Measurements from ENCODE around the gene KCTD13. TPM values are rescaled to one million over a fixed set of nuclear protein-coding genes. Genes with fewer than 3 reads are reported as not detected.
A peak's percentile ranks its signal among the peaks of the same experiment; 100 is the strongest.

The KCTD13 gene
- polyA plus RNA-seq, 1 of the 3 experiments (the other 2 are of a cell fraction), result 31.0 TPM

DNA sequence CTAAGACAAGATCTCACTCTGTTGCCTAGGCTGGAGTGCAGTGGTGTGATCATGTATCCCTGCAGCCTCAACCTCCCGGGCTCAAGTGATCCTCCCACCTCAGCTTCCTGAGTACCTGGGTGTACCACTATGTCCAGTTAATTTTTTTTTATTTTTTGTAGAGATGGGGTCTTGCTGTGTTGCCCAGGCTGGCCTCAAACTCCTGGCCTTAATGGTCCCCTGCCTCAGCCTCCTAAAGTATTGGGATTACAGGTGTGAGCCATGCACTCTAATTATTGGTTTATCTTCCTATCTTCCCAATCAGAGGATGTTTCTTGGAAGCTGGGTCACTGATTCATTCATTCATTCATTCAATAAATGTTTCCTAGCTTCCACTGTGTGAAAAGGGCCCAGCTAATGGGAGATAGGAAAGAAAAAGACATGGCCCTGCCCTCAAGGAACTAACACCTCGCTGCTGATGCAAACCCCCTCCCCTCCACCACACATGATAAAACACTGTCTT is 17.3 kb downstream of the KCTD13 start:
- DNase-seq, result no peak
- Histone ChIP-seq H2AFZ (ENCODE audit: low read depth) (no peak overlapping the region), H3K27ac (ENCODE audit: low read depth in 2 of 2, low read length in 1 of 2) (peak overlapping the region in 1 of 2 experiments; percentile 9; a peak in 1 of 4 replicates), H3K4me3 (ENCODE audit: low read depth in 2 of 2, low read length in 1 of 2) (no peak overlapping the region), H3K9me3 (no peaks in the 10 kb centered on the region), H3K27me3 (ENCODE audit: insufficient read depth) (no peaks in the 10 kb centered on the region), H3K4me2 (no peak overlapping the region), H3K9me2 (no peaks in the 10 kb centered on the region), H3K79me2 (ENCODE audit: insufficient read depth) (peaks cover 11% of the 10 kb centered on the region), H3K36me3 (replicated peaks in 1 of 2; ENCODE audit: control insufficient read depth in 1 of 2, insufficient read depth in 2 of 2, low read length in 1 of 2) (peaks cover 5 to 6% of the 10 kb centered on the region in 2 experiments), H3K9ac (no peak overlapping the region), H4K20me1 (ENCODE audit: insufficient read depth) (no peaks in the 10 kb centered on the region), H3F3A (replicated peaks; ENCODE audit: insufficient read depth) (peaks cover 17% of the 10 kb centered on the region), H3K4me1 (ENCODE audit: control insufficient read depth in 1 of 2, insufficient read depth in 2 of 2, low read depth in 1 of 2, low read length in 1 of 2) (no peaks in the 10 kb centered on the region; a peak in 1 of 4 replicates)
- ChIA-PET CTCF (interaction anchor here (0.9 to 1.4 kb wide), 2 partner anchors 14 to 111 kb away, joined by 3 to 4 read pairs; no protein-coding TSS in a partner anchor), POLR2A (interaction anchor here (0.6 to 0.9 kb wide), 2 partner anchors 18 to 28 kb away, joined by 3 read pairs; no protein-coding TSS in a partner anchor)
- TF ChIP-seq FOXJ3 (CRISPR knock-in tag; IDR thresholded peaks at IDR 0.05) (no peak), RCOR1 (IDR thresholded peaks at IDR 0.05; ENCODE audit: low read length) (no peak), GATA2 (CRISPR knock-in tag; IDR thresholded peaks at IDR 0.05) (no peak)
- 88% methylated on average over 2 of the region's 2 CpGs for WGBS (ENCODE audit: low lambda C conversion rate)

DNA sequence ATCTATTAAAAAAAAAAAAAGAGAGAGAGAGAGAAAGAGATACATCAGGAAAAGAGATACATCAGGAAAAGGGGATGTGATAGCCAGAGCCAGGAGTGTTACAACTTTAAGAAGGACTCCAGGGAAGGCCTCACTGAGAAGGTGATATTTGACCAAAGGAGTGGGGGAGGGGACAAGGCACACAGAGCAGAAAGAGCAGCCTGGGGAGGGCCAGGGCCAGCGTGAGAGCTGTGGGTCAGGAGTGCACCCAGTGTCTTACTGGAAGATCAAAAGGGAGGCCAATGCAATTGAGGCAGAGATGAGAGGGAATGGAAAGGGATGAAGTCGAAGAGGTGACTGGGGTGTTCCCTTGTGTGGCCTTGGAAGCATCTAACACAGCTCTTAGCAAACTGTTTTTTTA is 18.1 kb downstream of the KCTD13 start:
- DNase-seq, result no peak
- CTCF ChIA-PET, result interaction anchor here (0.6 to 1.4 kb wide), 3 partner anchors 8 to 111 kb away, joined by 3 to 4 read pairs (median 3); no protein-coding TSS in a partner anchor
- POLR2A ChIA-PET, result interaction anchor here (0.6 kb wide), 1 partner anchor 27 kb away, joined by 3 read pairs; no protein-coding TSS in a partner anchor

DNA sequence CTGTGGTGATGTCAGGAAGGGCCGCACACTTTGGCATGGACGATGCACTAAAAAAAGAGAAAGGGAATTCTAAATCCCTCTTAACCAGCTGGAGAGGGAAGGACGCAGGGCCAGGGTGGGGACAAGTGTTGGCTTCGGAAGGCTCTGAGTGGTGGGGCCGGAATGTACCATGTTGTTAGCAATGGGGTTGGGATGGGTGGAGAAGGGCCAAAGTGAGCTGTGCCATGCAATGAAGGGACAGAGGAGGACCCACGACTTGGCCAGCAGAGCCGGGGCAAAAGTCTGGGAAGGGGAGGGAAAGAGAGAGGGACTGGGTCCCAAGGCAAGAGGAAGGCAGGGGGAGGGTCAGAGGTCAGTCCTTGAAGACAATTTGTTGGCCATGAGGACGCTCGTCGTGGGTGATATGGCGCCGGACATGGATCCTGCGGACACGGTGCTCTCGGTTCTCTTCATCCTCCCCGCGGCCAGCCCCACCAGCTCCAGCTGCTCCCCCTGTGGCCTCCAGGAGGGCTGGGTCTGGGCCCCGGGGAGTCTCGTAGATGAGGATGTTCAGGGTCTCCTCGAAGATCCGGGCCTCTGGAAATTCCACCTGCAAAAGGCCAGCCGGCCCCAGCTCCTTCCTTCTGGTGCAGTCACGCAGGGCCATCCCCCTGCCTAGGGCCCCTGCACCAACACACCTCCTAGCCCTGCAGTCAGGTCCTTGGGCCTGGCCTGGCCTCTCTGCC is 19.3 kb downstream of the KCTD13 start:
- Histone ChIP-seq H3K9me2 (no peaks in the 10 kb centered on the region), H3K27ac (ENCODE audit: low read depth in 2 of 2, low read length in 1 of 2) (no peak overlapping the region), H3K4me1 (ENCODE audit: control insufficient read depth in 1 of 2, insufficient read depth in 2 of 2, low read depth in 1 of 2, low read length in 1 of 2) (peaks cover 0 to 3% of the 10 kb centered on the region in 2 experiments; a peak in 1 of 4 replicates), H3K36me3 (replicated peaks in 1 of 2; ENCODE audit: control insufficient read depth in 1 of 2, insufficient read depth in 2 of 2, low read length in 1 of 2) (peaks cover 4 to 6% of the 10 kb centered on the region in 2 experiments), H3F3A (replicated peaks; ENCODE audit: insufficient read depth) (peaks cover 14% of the 10 kb centered on the region), H4K20me1 (ENCODE audit: insufficient read depth) (no peaks in the 10 kb centered on the region), H3K9ac (no peak overlapping the region), H3K9me3 (no peaks in the 10 kb centered on the region), H3K27me3 (ENCODE audit: insufficient read depth) (no peaks in the 10 kb centered on the region), H3K4me2 (no peak overlapping the region), H3K4me3 (ENCODE audit: low read depth in 2 of 2, low read length in 1 of 2) (no peak overlapping the region), H3K79me2 (ENCODE audit: insufficient read depth) (peaks cover 32% of the 10 kb centered on the region), H2AFZ (ENCODE audit: low read depth) (no peak overlapping the region)
- DNase-seq, result no peak
- 97% methylated on average over 22 of the region's 23 CpGs for WGBS (ENCODE audit: low lambda C conversion rate)
- CTCF ChIA-PET, result interaction anchor here (0.9 to 1.2 kb wide), 2 partner anchors 16 to 125 kb away, joined by 3 to 5 read pairs; no protein-coding TSS in a partner anchor
- POLR2A ChIA-PET, result no interaction called here
- TF ChIP-seq CHD2 (IDR thresholded peaks at IDR 0.05; ENCODE audit: low read length, partially characterized antibody) (no peak), MEF2A (IDR thresholded peaks at IDR 0.05; ENCODE audit: borderline replicate concordance, low read depth) (no peak), SMC3 (IDR thresholded peaks at IDR 0.05; ENCODE audit: low read depth, low read length) (no peak), RXRA (IDR thresholded peaks at IDR 0.05; ENCODE audit: borderline replicate concordance, low read depth) (no peak), FOSL2 (IDR thresholded peaks at IDR 0.05; ENCODE audit: borderline replicate concordance, low read depth) (no peak), TAF1 (IDR thresholded peaks at IDR 0.05; ENCODE audit: borderline replicate concordance, low read depth, low read length) (no peak), NFIC (IDR thresholded peaks at IDR 0.05; ENCODE audit: borderline replicate concordance) (no peak), YY1 (IDR thresholded peaks at IDR 0.05; ENCODE audit: low read depth) (no peak)
- TF ChIP-seq, protein P1, sequence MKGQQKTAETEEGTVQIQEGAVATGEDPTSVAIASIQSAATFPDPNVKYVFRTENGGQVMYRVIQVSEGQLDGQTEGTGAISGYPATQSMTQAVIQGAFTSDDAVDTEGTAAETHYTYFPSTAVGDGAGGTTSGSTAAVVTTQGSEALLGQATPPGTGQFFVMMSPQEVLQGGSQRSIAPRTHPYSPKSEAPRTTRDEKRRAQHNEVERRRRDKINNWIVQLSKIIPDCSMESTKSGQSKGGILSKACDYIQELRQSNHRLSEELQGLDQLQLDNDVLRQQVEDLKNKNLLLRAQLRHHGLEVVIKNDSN (IDR thresholded peaks at IDR 0.05; ENCODE audit: borderline replicate concordance, low read depth), result no peak
- TF ChIP-seq, protein P2, sequence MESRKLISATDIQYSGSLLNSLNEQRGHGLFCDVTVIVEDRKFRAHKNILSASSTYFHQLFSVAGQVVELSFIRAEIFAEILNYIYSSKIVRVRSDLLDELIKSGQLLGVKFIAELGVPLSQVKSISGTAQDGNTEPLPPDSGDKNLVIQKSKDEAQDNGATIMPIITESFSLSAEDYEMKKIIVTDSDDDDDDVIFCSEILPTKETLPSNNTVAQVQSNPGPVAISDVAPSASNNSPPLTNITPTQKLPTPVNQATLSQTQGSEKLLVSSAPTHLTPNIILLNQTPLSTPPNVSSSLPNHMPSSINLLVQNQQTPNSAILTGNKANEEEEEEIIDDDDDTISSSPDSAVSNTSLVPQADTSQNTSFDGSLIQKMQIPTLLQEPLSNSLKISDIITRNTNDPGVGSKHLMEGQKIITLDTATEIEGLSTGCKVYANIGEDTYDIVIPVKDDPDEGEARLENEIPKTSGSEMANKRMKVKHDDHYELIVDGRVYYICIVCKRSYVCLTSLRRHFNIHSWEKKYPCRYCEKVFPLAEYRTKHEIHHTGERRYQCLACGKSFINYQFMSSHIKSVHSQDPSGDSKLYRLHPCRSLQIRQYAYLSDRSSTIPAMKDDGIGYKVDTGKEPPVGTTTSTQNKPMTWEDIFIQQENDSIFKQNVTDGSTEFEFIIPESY (IDR thresholded peaks at IDR 0.05; ENCODE audit: borderline replicate concordance, low read depth), result no peak
- TF ChIP-seq, protein P3, sequence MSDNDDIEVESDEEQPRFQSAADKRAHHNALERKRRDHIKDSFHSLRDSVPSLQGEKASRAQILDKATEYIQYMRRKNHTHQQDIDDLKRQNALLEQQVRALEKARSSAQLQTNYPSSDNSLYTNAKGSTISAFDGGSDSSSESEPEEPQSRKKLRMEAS (IDR thresholded peaks at IDR 0.05; ENCODE audit: low read depth), result no peak
- TF ChIP-seq, protein P4, sequence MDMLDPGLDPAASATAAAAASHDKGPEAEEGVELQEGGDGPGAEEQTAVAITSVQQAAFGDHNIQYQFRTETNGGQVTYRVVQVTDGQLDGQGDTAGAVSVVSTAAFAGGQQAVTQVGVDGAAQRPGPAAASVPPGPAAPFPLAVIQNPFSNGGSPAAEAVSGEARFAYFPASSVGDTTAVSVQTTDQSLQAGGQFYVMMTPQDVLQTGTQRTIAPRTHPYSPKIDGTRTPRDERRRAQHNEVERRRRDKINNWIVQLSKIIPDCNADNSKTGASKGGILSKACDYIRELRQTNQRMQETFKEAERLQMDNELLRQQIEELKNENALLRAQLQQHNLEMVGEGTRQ (IDR thresholded peaks at IDR 0.05; ENCODE audit: borderline replicate concordance, low read depth, low read length), result no peak

More for the DNA sequence above, 18.1 kb downstream of the KCTD13 start:
- Histone ChIP-seq H3K4me1 (ENCODE audit: control insufficient read depth in 1 of 2, insufficient read depth in 2 of 2, low read depth in 1 of 2, low read length in 1 of 2) (no peaks in the 10 kb centered on the region; a peak in 1 of 4 replicates), H3K9me2 (no peaks in the 10 kb centered on the region), H3F3A (replicated peaks; ENCODE audit: insufficient read depth) (peaks cover 14% of the 10 kb centered on the region), H4K20me1 (ENCODE audit: insufficient read depth) (no peaks in the 10 kb centered on the region), H3K36me3 (replicated peaks in 1 of 2; ENCODE audit: control insufficient read depth in 1 of 2, insufficient read depth in 2 of 2, low read length in 1 of 2) (peaks cover 4 to 6% of the 10 kb centered on the region in 2 experiments), H3K27ac (ENCODE audit: low read depth in 2 of 2, low read length in 1 of 2) (no peak overlapping the region), H3K9ac (no peak overlapping the region), H2AFZ (ENCODE audit: low read depth) (no peak overlapping the region), H3K4me2 (no peak overlapping the region), H3K79me2 (ENCODE audit: insufficient read depth) (peaks cover 19% of the 10 kb centered on the region), H3K4me3 (ENCODE audit: low read depth in 2 of 2, low read length in 1 of 2) (no peak overlapping the region), H3K9me3 (no peaks in the 10 kb centered on the region), H3K27me3 (ENCODE audit: insufficient read depth) (no peaks in the 10 kb centered on the region)
- 83% methylated on average over 2 of the region's 2 CpGs for WGBS (ENCODE audit: low lambda C conversion rate)
- TF ChIP-seq POLR2AphosphoS5 (IDR thresholded peaks at IDR 0.05; ENCODE audit: low read depth, low read length), result 0 out of 2 replicates have a peak, but pooled peaks have one; percentile 34
- no peak for TF ChIP-seq ELF1 (IDR thresholded peaks at IDR 0.05)

All from SK-N-SH (cell line).